Anterior cingulate cortex (tissue), 58 donors: ENCODE measurements around the gene TAF4.

Experiments used
- DNase-seq, 58 donors: peaks; one replicate each; lab custom pipeline; 2025; lab: John Stamatoyannopoulos, UW

The TAF4 gene

GRCh38 chr20:61927826-61928541, 137.7 kb downstream of the TAF4 start:
- DNase-seq, result no peak

- DNase-seq, result no peak
These were observed 138.4 kb downstream of the TAF4 start for GRCh38 chr20:61927193-61927825.

- DNase-seq, result no peak
These were observed 138.9 kb downstream of the TAF4 start for GRCh38 chr20:61926796-61927192.

GRCh38 chr20:61926253-61926613, 139.4 kb downstream of the TAF4 start:
- DNase-seq, result no peak

GRCh38 chr20:61925555-61926252, 140.0 kb downstream of the TAF4 start:
- DNase-seq, result no peak

GRCh38 chr20:61924858-61925554, 140.7 kb downstream of the TAF4 start:
- DNase-seq, result no peak
